Fibroblast of pulmonary artery (primary cell): ENCODE results near the gene PI16.

ENCODE experiments used
- DNase-seq: peaks from one replicate; pipeline ENCODE4 v3.0.0-alpha.2; 2010; ENCODE audit warnings: low read depth
- H3K4me3 ChIP-seq: replicated peaks from 2 replicates; pipeline ENCODE4 v1.5.1; 2011; ENCODE audit warnings: low read depth, mild to moderate bottlenecking, control low read depth, low read length, moderate library complexity
- CTCF ChIP-seq: IDR thresholded peaks from 2 replicates; pipeline ENCODE4 v1.5.1; 2011; ENCODE audit warnings: mild to moderate bottlenecking, control low read depth, low read length, inconsistent platforms; ENCODE audit errors: missing control alignments

Gene PI16

GRCh38 chr6:36969988-36970891 is 15.7 kb downstream of the PI16 start:
- no peak overlapping the region for H3K4me3 ChIP-seq
- no peak for DNase-seq
- no peak for TF ChIP-seq CTCF

GRCh38 chr6:36970892-36971842 is 16.6 kb downstream of the PI16 start:
- H3K4me3 ChIP-seq, result no peak overlapping the region
- TF ChIP-seq CTCF, result no peak
- no peak for DNase-seq

DNA sequence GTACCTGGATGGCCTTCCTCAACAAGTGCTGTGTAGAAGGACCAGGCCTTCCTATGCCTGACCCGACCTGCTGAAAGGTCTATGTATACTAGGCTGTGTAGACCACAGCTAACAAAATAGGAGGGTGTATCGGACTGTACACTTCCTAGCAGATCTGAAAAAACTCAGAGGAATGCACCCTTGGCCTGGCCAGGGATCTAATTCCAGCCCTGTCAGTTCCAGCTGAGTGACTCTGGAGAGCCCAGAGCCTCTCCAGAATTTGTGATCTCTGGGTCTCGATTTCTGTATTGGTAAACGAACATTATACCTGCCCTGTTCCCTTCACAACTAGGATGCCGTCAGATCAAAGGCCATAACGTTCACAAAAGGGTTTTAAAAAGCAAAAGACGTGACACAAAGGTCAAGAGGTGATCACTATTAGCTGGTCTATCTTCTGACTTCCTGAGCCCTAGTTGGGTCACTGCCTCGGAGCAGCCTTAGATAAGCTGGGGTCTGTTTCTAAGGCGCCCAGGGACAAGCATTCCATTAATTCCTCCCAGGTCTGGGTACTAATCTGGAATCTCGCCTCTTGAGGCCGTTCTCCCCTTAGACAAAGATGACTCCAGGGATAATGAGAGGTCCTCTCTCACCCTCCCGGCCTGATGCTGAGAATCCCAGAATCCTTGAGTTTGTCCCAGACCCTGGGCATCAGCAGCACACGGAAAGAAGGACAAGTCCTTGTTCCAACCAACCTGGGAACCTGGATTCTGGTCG is 17.6 kb downstream of the PI16 start:
- H3K4me3 ChIP-seq, result no peak overlapping the region
- DNase-seq, result no peak
- no peak for TF ChIP-seq CTCF

- TF ChIP-seq CTCF, result no peak
- no peak for DNase-seq
Measured at GRCh38 chr6:36973190-36973589, 18.7 kb downstream of the PI16 start.

GRCh38 chr6:36973647-36974046 is 19.1 kb downstream of the PI16 start:
- TF ChIP-seq CTCF, result no peak
- no peak for DNase-seq
- H3K4me3 ChIP-seq, result no peak overlapping the region

More at GRCh38 chr6:36973190-36973589, 18.7 kb downstream of the PI16 start:
- H3K4me3 ChIP-seq, result no peak overlapping the region

- H3K4me3 ChIP-seq, result no peak overlapping the region
- no peak for DNase-seq
- TF ChIP-seq CTCF, result no peak
Measured at GRCh38 chr6:36975231-36976006, 20.9 kb downstream of the PI16 start.
